Measurements from ENCODE around the gene POPDC3. TPM values are rescaled to one million over a fixed set of nuclear protein-coding genes. Genes with fewer than 3 reads are reported as not detected.
A peak's percentile ranks its signal among the peaks of the same experiment; 100 is the strongest.

Gene POPDC3
- total and polyA plus RNA-seq, 2 of the 4 experiments (the other 2 are of a cell fraction): 22.7 to 25.8 TPM

- no CpG with 5 or more reads among the region's 1 CpG for WGBS, 2 experiments (ENCODE audit: extremely low coverage in 2 of 2, insufficient read length in 1 of 2)
- H4K5ac ChIP-seq (ENCODE audit: low read depth, low read length): no peak overlapping the region
- H2BK120ac ChIP-seq (ENCODE audit: low read depth, low read length): no peak overlapping the region
- ChIA-PET CTCF (no interaction called here), POLR2A (ENCODE audit: unreplicated experiment) (no interaction called here)
- ATAC-seq (ENCODE audit: low read depth) (no peak), DNase-seq (peak; percentile 34)
- dilution Hi-C loops (cut with HindIII; ENCODE audit: low sequenced_read_pairs, unreplicated experiment) (no loop called here), intact Hi-C loops (cut with micrococcal nuclease) (no loop called here), in situ Hi-C loops (cut with MboI; ENCODE audit: low sequenced_read_pairs) (no loop called here)
- H3K9me3 ChIP-seq (ENCODE audit: control insufficient read depth, insufficient read depth, low read length): 0 out of 2 replicates have a peak, but pooled peaks cover 2% of the 10 kb centered on the region
- H3K36me3 ChIP-seq (ENCODE audit: control insufficient read depth, insufficient read depth, low read length): no peaks in the 10 kb centered on the region
- no peaks in the 10 kb centered on the region for H3K79me1 ChIP-seq (ENCODE audit: low read depth in 1 of 2, low read length in 2 of 2)
- no peak overlapping the region for H3K56ac ChIP-seq (ENCODE audit: extremely low read depth, insufficient read depth, low read length)
- no peaks in the 10 kb centered on the region for H4K20me1 ChIP-seq (ENCODE audit: insufficient read depth, low read length)
- no peak overlapping the region for H2BK20ac ChIP-seq (ENCODE audit: low read depth, low read length)
- H2AK5ac ChIP-seq (ENCODE audit: low read depth, low read length): no peak overlapping the region
- no peak overlapping the region for H3K14ac ChIP-seq (replicated peaks; ENCODE audit: low read depth, low read length)
- H3K9ac ChIP-seq (ENCODE audit: low read depth, low read length): no peak overlapping the region
- H3K18ac ChIP-seq (ENCODE audit: low read depth, low read length): no peak overlapping the region
- H3K4me1 ChIP-seq (ENCODE audit: control insufficient read depth, insufficient read depth, low read length): peaks cover 3% of the 10 kb centered on the region
- no peak overlapping the region for H2AK9ac ChIP-seq (replicated peaks; ENCODE audit: low read depth, low read length, poor library complexity)
- H3K27me3 ChIP-seq (ENCODE audit: control insufficient read depth, insufficient read depth, low read length): no peaks in the 10 kb centered on the region
- no peak overlapping the region for H2AFZ ChIP-seq (replicated peaks; ENCODE audit: low read length, poor library complexity)
- no peak overlapping the region for H3K23ac ChIP-seq (ENCODE audit: low read depth, low read length)
- H3K4ac ChIP-seq (ENCODE audit: low read depth, low read length): no peak overlapping the region
- H3K4me2 ChIP-seq (ENCODE audit: low read depth, low read length): no peak overlapping the region
- no peak overlapping the region for H4K8ac ChIP-seq (ENCODE audit: low read depth in 2 of 2, low read length in 2 of 2)
- H3K9me1 ChIP-seq (ENCODE audit: insufficient read depth, low read length): no peaks in the 10 kb centered on the region
- H2BK15ac ChIP-seq (ENCODE audit: low read depth, low read length): no peak overlapping the region
- no TSS peak for BruUV-seq (replicated peaks)
- H2BK5ac ChIP-seq (ENCODE audit: low read depth, low read length, poor library complexity, severe bottlenecking): no peak overlapping the region
- no peak overlapping the region for H3K27ac ChIP-seq (ENCODE audit: insufficient read depth, low read length)
- no peak overlapping the region for H3K4me3 ChIP-seq (ENCODE audit: insufficient read depth, low read depth, low read length)
- no peak overlapping the region for H4K91ac ChIP-seq (ENCODE audit: insufficient read depth, low read depth, low read length)
- TF ChIP-seq RCOR1 (IDR thresholded peaks at IDR 0.05; ENCODE audit: insufficient replicate concordance, low read length): no peak
- TF ChIP-seq MXI1 (IDR thresholded peaks at IDR 0.05; ENCODE audit: borderline replicate concordance, low read depth, low read length): no peak
- no peak for TF ChIP-seq RFX5 (IDR thresholded peaks at IDR 0.05; ENCODE audit: low read depth, low read length)
- TF ChIP-seq CTCF (conservative IDR thresholded peaks at IDR 0.05; ENCODE audit: low read depth, low read length): no peak
- no peak for TF ChIP-seq CHD1 (IDR thresholded peaks at IDR 0.05; ENCODE audit: low read depth, low read length)
These were observed 11.5 kb upstream of the POPDC3 start for GRCh38 chr6:105191351-105191750.

Data from IMR-90 (cell line).